ENCODE measurements around the gene IL4R. TPM values are rescaled to one million over a fixed set of nuclear protein-coding genes. Genes with fewer than 3 reads are reported as not detected.

IL4R gene
- total RNA-seq, 1 donor from 2014 or later, result 45.7 TPM

DNA sequence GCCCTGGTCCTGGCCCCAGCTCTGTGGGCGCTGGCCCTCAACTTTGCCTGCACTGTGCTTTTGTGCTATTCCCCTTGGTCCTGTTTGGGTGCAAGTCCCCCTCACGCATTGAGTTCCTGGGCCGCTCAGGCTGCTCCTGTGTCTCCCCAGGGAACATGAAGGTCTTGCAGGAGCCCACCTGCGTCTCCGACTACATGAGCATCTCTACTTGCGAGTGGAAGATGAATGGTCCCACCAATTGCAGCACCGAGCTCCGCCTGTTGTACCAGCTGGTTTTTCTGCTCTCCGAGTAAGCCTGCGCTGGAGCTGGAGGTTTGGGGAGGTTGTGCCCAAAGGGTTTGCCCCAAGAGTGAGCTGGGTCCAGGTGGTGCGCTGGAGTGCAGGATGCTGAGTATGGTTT lies 28.2 kb downstream of the IL4R start:
- Mint-ChIP-seq H3K36me3 (ENCODE audit: low read depth, unreplicated experiment) (peaks cover 32% of the 10 kb centered on the region), H3K4me1 (ENCODE audit: unreplicated experiment) (no peaks in the 10 kb centered on the region), H3K27me3 (ENCODE audit: unreplicated experiment) (peaks cover 5% of the 10 kb centered on the region), H3K4me3 (ENCODE audit: unreplicated experiment) (peak overlapping the region; percentile 59), H3K9me3 (ENCODE audit: unreplicated experiment) (no peaks in the 10 kb centered on the region), H3K27ac (ENCODE audit: unreplicated experiment) (no peak overlapping the region)
- TF ChIP-seq, protein P1, sequence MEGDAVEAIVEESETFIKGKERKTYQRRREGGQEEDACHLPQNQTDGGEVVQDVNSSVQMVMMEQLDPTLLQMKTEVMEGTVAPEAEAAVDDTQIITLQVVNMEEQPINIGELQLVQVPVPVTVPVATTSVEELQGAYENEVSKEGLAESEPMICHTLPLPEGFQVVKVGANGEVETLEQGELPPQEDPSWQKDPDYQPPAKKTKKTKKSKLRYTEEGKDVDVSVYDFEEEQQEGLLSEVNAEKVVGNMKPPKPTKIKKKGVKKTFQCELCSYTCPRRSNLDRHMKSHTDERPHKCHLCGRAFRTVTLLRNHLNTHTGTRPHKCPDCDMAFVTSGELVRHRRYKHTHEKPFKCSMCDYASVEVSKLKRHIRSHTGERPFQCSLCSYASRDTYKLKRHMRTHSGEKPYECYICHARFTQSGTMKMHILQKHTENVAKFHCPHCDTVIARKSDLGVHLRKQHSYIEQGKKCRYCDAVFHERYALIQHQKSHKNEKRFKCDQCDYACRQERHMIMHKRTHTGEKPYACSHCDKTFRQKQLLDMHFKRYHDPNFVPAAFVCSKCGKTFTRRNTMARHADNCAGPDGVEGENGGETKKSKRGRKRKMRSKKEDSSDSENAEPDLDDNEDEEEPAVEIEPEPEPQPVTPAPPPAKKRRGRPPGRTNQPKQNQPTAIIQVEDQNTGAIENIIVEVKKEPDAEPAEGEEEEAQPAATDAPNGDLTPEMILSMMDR (IDR thresholded peaks at IDR 0.05; ENCODE audit: unreplicated experiment), result no peak
- no peak for DNase-seq (ENCODE audit: low spot score)

DNA sequence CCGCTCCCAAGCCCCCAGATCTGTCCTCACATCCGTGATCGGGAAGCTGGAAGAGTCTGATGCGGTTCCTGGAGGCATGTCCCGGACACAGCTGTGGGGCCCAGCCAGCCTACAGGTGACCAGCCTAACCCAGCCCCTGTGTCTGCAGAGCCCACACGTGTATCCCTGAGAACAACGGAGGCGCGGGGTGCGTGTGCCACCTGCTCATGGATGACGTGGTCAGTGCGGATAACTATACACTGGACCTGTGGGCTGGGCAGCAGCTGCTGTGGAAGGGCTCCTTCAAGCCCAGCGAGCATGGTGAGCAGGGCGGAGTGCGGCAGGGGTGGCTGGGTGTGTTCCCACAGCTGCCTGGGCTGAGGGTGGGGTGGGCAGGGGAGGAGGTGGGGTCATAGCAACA lies 30.9 kb downstream of the IL4R start:
- no peak overlapping the region for H3K27ac Mint-ChIP-seq (ENCODE audit: unreplicated experiment)
- no peak for DNase-seq (ENCODE audit: low spot score)
- H3K27me3 Mint-ChIP-seq (ENCODE audit: unreplicated experiment), result peaks cover 7% of the 10 kb centered on the region
- TF ChIP-seq, protein P1 (IDR thresholded peaks at IDR 0.05; ENCODE audit: unreplicated experiment), result no peak
- H3K36me3 Mint-ChIP-seq (ENCODE audit: low read depth, unreplicated experiment), result peaks cover 31% of the 10 kb centered on the region
- no peak overlapping the region for H3K4me3 Mint-ChIP-seq (ENCODE audit: unreplicated experiment)
- no peaks in the 10 kb centered on the region for H3K4me1 Mint-ChIP-seq (ENCODE audit: unreplicated experiment)
- H3K9me3 Mint-ChIP-seq (ENCODE audit: unreplicated experiment), result no peaks in the 10 kb centered on the region

DNA sequence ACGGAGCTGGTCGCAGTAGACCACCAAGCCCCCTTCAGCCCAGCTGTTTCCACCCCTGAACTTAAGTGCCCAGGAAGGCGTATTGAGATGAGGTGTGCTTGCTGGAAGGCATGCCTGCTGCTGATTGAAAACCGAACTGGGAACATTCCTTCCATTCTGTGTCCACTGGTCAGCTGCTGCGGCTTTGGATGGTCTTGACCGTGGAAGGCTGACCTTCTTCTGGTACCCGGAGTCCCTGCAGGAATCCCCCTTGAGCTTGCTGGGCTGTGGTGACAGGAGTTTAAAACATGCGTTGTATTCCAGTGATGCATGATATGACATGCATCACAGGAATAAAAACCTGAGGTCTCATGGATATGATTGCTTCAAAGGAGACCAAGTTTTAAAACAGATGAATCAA lies 31.4 kb downstream of the IL4R start:
- peaks cover 7% of the 10 kb centered on the region for H3K27me3 Mint-ChIP-seq (ENCODE audit: unreplicated experiment)
- TF ChIP-seq, protein P1 (IDR thresholded peaks at IDR 0.05; ENCODE audit: unreplicated experiment), result no peak
- H3K4me3 Mint-ChIP-seq (ENCODE audit: unreplicated experiment), result no peak overlapping the region
- H3K27ac Mint-ChIP-seq (ENCODE audit: unreplicated experiment), result no peak overlapping the region
- DNase-seq (ENCODE audit: low spot score), result no peak
- no peaks in the 10 kb centered on the region for H3K4me1 Mint-ChIP-seq (ENCODE audit: unreplicated experiment)
- H3K36me3 Mint-ChIP-seq (ENCODE audit: low read depth, unreplicated experiment), result peaks cover 35% of the 10 kb centered on the region
- H3K9me3 Mint-ChIP-seq (ENCODE audit: unreplicated experiment), result no peaks in the 10 kb centered on the region

DNA sequence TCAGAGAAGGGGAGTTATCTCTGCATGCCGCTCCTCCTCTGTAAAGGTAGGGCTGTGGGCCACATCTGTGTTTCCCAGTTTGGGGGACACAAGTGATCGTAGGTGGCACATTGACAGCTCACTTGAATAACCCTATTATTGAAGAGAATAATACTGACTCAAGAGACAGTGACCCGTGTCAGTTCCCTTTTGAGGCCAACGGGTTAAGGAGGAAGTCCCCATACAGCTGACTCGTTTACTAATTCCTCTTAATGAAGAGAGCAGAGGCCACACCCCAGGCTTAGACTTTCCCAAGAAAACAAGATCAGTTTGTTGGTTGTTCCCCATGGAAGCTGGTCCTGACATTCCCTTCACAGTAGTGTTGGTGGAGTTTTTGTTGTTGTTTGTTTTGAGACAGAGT lies 33.0 kb downstream of the IL4R start:
- no peak overlapping the region for H3K27ac Mint-ChIP-seq (ENCODE audit: unreplicated experiment)
- H3K4me3 Mint-ChIP-seq (ENCODE audit: unreplicated experiment), result no peak overlapping the region
- H3K4me1 Mint-ChIP-seq (ENCODE audit: unreplicated experiment), result no peaks in the 10 kb centered on the region
- no peak for DNase-seq (ENCODE audit: low spot score)
- H3K27me3 Mint-ChIP-seq (ENCODE audit: unreplicated experiment), result peaks cover 8% of the 10 kb centered on the region
- peaks cover 45% of the 10 kb centered on the region for H3K36me3 Mint-ChIP-seq (ENCODE audit: low read depth, unreplicated experiment)
- TF ChIP-seq, protein P1 (IDR thresholded peaks at IDR 0.05; ENCODE audit: unreplicated experiment), result no peak
- H3K9me3 Mint-ChIP-seq (ENCODE audit: unreplicated experiment), result no peaks in the 10 kb centered on the region

DNA sequence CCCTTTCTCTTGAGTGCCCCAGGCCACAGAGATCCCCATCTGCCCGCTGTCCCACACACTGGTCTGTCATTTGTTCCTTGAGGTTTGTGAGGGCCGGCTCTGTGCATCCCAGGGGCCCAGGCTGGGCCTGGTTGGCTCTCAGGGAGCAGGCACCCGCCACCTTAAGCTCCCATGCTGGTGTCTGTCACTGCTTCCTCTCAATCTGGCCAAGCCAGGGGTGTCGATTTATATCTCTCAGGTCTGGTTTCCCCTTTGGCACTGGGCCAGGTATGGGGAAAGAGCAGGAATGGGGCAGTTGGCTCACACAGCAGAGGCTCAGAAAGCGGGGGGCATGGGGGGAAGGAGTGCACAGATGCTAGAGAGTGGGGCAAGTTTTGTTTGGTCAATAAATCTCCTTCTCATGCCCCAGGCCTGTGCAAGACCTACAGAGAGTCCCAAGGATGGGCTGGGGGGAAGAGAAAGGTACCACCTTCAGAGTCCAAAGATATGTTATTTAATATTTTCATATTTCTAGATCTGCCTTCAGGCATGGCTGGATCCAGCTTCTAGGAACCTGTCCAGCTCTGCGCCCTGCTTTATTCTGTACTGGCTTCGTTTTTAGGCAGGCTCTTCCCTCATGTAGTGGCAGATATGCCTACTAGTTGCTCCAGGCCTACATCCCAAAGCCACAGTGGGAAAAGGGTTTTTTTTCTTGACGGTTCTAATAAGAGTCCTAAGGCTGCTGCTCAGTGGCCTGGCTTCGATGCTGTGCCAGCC lies 34.3 kb downstream of the IL4R start:
- Mint-ChIP-seq H3K4me3 (ENCODE audit: unreplicated experiment) (no peak overlapping the region), H3K27ac (ENCODE audit: unreplicated experiment) (no peak overlapping the region), H3K4me1 (ENCODE audit: unreplicated experiment) (no peaks in the 10 kb centered on the region), H3K36me3 (ENCODE audit: low read depth, unreplicated experiment) (peaks cover 49% of the 10 kb centered on the region), H3K9me3 (ENCODE audit: unreplicated experiment) (no peaks in the 10 kb centered on the region), H3K27me3 (ENCODE audit: unreplicated experiment) (peaks cover 11% of the 10 kb centered on the region)
- DNase-seq (ENCODE audit: low spot score), result no peak
- TF ChIP-seq, protein P1 (IDR thresholded peaks at IDR 0.05; ENCODE audit: unreplicated experiment), result no peak
